ENCODE data around the gene ZKSCAN4. TPM values are rescaled to one million over a fixed set of nuclear protein-coding genes. Genes with fewer than 3 reads are reported as not detected.

ZKSCAN4 gene
- total and polyA plus RNA-seq, 10 of the 15 experiments (the other 5 are each of a cell fraction or from before 2014, with no cell fraction given), result 3.0 to 6.5 (median 5.0) TPM

DNA sequence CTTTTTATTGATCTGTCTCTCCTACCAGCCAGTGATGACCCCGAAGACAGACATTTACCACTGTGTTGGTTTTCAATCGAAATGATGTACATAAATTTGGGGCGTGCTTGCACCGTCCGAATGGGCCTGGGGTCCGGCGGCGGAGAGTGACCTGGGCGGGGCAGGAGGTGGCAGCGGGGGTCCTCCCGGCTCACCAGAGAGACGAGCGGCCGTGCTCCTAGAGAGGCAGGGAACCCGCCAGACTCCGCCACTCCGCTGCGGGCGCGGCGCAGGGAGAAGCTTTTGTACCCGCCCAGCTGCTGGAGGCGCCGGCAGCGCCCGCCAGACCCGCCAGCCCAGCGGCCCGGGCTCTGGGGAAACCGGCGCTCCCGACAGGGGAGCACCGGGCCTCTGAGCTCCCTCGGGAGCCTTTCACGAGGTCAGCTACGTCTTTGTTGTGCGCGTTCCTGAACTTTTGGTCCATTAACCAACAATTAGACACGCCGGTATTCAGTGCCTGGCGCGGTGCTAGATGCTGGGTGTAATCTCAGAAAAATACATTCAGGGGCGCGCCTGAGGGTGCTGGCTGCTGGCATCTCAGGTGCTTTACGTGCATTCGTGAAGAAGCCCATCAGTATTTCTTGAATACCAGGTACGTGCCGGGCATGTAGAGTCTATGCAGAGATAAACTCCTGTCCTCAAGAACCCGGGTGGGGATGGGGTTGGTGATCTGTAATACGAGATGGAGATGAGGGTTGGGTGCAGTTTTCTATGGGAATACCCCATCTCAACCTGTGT, 29.4 kb upstream of the ZKSCAN4 start, which contains the start of gene PGBD1 (continued):
- no peak for TF ChIP-seq STAT1 (conservative IDR thresholded peaks at IDR 0.05)
- TF ChIP-seq, protein P1, sequence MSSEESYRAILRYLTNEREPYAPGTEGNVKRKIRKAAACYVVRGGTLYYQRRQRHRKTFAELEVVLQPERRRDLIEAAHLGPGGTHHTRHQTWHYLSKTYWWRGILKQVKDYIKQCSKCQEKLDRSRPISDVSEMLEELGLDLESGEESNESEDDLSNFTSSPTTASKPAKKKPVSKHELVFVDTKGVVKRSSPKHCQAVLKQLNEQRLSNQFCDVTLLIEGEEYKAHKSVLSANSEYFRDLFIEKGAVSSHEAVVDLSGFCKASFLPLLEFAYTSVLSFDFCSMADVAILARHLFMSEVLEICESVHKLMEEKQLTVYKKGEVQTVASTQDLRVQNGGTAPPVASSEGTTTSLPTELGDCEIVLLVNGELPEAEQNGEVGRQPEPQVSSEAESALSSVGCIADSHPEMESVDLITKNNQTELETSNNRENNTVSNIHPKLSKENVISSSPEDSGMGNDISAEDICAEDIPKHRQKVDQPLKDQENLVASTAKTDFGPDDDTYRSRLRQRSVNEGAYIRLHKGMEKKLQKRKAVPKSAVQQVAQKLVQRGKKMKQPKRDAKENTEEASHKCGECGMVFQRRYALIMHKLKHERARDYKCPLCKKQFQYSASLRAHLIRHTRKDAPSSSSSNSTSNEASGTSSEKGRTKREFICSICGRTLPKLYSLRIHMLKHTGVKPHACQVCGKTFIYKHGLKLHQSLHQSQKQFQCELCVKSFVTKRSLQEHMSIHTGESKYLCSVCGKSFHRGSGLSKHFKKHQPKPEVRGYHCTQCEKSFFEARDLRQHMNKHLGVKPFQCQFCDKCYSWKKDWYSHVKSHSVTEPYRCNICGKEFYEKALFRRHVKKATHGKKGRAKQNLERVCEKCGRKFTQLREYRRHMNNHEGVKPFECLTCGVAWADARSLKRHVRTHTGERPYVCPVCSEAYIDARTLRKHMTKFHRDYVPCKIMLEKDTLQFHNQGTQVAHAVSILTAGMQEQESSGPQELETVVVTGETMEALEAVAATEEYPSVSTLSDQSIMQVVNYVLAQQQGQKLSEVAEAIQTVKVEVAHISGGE (CRISPR knock-in tag; IDR thresholded peaks at IDR 0.05), result no peak
- no peak for TF ChIP-seq SIX5 (IDR thresholded peaks at IDR 0.05; ENCODE audit: low read depth, low read length, severe bottlenecking)
- TF ChIP-seq SMARCA5 (IDR thresholded peaks at IDR 0.05), result no peak
- no peak for TF ChIP-seq POU2F2 (IDR thresholded peaks at IDR 0.05; ENCODE audit: borderline replicate concordance, low read depth, low read length)

DNA sequence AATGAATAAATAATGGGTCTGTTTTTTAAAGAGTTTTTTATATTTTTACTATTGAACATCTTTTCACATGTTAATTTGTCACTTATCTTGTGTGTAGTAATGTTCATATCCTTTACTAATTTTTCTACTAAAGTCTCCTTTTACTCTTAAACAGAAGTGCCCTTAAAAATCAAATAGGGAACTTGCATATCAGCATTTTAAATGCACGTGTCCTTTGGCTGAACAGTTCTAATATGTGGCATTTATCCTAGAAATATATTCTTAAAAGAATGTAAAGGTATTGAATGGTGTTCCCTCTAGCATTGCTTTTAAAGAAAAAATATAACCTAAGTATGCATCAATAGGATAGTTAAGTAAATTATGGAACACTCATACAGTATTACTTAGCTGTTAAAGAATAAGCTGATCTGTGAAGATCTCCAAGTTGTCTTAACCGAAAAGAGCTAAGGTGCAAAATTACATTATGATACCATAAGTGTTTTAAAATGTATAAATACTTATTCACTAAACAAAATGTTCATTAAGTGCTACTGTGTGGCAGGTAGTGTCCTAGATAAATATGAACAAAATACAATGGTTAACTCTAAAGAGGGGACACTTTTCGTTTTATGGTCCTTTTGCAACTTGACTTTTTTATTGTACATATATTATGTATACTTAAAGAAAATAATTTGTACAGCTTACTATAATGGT, 28.7 kb upstream of the ZKSCAN4 start:
- no peak overlapping the region for H3K27ac ChIP-seq (ENCODE audit: control insufficient read depth, insufficient read depth)
- peaks cover 0 to 6% of the 10 kb centered on the region in 2 experiments; a peak in 2 of 4 replicates for H3K36me3 ChIP-seq (ENCODE audit: control insufficient read depth in 2 of 2, insufficient read depth in 2 of 2, low read length in 1 of 2)
- H3K9me3 ChIP-seq (replicated peaks; ENCODE audit: control insufficient read depth, insufficient read depth, low read length), result peaks cover 1% of the 10 kb centered on the region; the same call in 1 of the 3 replicates
- no peaks in the 10 kb centered on the region for H3K79me2 ChIP-seq (ENCODE audit: control insufficient read depth, insufficient read depth, low read length)
- ChIA-PET POLR2A (interaction anchor here (0.7 to 2.0 kb wide), 6 partner anchors 10 to 57 kb away, joined by 3 to 6 read pairs (median 4); partner anchors contain the start of genes ZKSCAN4 and ZSCAN31), CTCF (interaction anchor here (0.9 to 1.3 kb wide), 3 partner anchors 28 to 103 kb away, joined by 3 to 4 read pairs (median 3); partner anchors contain the start of gene ZKSCAN4), SMC1A (ENCODE audit: uncharacterized antibody, unreplicated experiment) (interaction anchor here (1.0 to 4.9 kb wide), 9 partner anchors 9 to 75 kb away, joined by 3 to 27 read pairs (median 4); partner anchors contain the start of genes ZKSCAN3, ZKSCAN4, ZSCAN26 and ZSCAN31), RAD21 (ENCODE audit: unreplicated experiment) (interaction anchor here (0.9 to 3.2 kb wide), 4 partner anchors 13 to 139 kb away, joined by 3 to 14 read pairs (median 6); partner anchors contain the start of genes ZKSCAN3, ZKSCAN8 and ZSCAN26)
- intact Hi-C loops (cut with micrococcal nuclease; ENCODE audit: unreplicated experiment) (loop anchor here (5.0 kb wide), 1 partner anchor 67 kb away; the partner anchor contains the start of gene ZKSCAN3), in situ Hi-C loops (cut with MboI) (no loop called here)
- no peaks in the 10 kb centered on the region for H4K20me1 ChIP-seq (ENCODE audit: control insufficient read depth, insufficient read depth)
- TF ChIP-seq KDM1A (IDR thresholded peaks at IDR 0.05; ENCODE audit: borderline replicate concordance) (no peak), MEF2A (IDR thresholded peaks at IDR 0.05; ENCODE audit: insufficient read depth, low read depth, low read length) (no peak), PML (IDR thresholded peaks at IDR 0.05; ENCODE audit: low read length) (no peak), MYC (IDR thresholded peaks at IDR 0.05; ENCODE audit: insufficient read depth, insufficient read length, insufficient replicate concordance, low read length, severe bottlenecking) (no peak), RCOR1 (conservative IDR thresholded peaks at IDR 0.05; ENCODE audit: low read depth, low read length) (no peak), RUNX3 (IDR thresholded peaks at IDR 0.05; ENCODE audit: low read length) (no peak)
- TF ChIP-seq, protein P2, sequence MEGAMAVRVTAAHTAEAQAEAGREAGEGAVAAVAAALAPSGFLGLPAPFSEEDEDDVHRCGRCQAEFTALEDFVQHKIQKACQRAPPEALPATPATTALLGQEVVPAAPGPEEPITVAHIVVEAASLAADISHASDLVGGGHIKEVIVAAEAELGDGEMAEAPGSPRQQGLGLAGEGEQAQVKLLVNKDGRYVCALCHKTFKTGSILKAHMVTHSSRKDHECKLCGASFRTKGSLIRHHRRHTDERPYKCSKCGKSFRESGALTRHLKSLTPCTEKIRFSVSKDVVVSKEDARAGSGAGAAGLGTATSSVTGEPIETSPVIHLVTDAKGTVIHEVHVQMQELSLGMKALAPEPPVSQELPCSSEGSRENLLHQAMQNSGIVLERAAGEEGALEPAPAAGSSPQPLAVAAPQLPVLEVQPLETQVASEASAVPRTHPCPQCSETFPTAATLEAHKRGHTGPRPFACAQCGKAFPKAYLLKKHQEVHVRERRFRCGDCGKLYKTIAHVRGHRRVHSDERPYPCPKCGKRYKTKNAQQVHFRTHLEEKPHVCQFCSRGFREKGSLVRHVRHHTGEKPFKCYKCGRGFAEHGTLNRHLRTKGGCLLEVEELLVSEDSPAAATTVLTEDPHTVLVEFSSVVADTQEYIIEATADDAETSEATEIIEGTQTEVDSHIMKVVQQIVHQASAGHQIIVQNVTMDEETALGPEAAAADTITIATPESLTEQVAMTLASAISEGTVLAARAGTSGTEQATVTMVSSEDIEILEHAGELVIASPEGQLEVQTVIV (IDR thresholded peaks at IDR 0.05; ENCODE audit: borderline replicate concordance, partially characterized antibody), result no peak
- peak overlapping the region; percentile 88 for H2AFZ ChIP-seq (ENCODE audit: control insufficient read depth, low read depth, low read length)
- ATAC-seq (no peak), FAIRE-seq (no peak), DNase-seq (ENCODE audit: low read depth, low spot score) (no peak)
- H3K4me2 ChIP-seq (ENCODE audit: control insufficient read depth, insufficient read depth), result peak overlapping the region; percentile 85
- peak overlapping the region; percentile 69 for H3K9ac ChIP-seq (ENCODE audit: control insufficient read depth, insufficient read depth, low read length)
- H3K4me1 ChIP-seq (ENCODE audit: control insufficient read depth, insufficient read depth, low read length), result no peaks in the 10 kb centered on the region
- WGBS (ENCODE audit: insufficient coverage, insufficient replicate concordance, low lambda C conversion rate, missing lambda C conversion rate), result 49% methylated on average over 3 of the region's 3 CpGs
- no peaks in the 10 kb centered on the region for H3K27me3 ChIP-seq (replicated peaks in 1 of 2; ENCODE audit: control insufficient read depth in 2 of 2, insufficient read depth in 2 of 2, low read length in 1 of 2)
- H3K4me3 ChIP-seq, result peak overlapping the region; percentile 71; the same call in 1 of the 2 replicates
- BruUV-seq (replicated peaks), result no TSS peak

All from GM12878 (cell line).